ENCODE data around the gene RANBP1.

Gene RANBP1

GRCh38 chr22:20109411-20110358 is 6.2 kb upstream of the RANBP1 start:
- DNase-seq (ENCODE audit: extremely low read depth, insufficient read length): no peak
- peaks cover 61% of the 10 kb centered on the region for H3K36me3 ChIP-seq (ENCODE audit: control insufficient read depth, insufficient read depth, low read length)
- TF ChIP-seq, protein P1, sequence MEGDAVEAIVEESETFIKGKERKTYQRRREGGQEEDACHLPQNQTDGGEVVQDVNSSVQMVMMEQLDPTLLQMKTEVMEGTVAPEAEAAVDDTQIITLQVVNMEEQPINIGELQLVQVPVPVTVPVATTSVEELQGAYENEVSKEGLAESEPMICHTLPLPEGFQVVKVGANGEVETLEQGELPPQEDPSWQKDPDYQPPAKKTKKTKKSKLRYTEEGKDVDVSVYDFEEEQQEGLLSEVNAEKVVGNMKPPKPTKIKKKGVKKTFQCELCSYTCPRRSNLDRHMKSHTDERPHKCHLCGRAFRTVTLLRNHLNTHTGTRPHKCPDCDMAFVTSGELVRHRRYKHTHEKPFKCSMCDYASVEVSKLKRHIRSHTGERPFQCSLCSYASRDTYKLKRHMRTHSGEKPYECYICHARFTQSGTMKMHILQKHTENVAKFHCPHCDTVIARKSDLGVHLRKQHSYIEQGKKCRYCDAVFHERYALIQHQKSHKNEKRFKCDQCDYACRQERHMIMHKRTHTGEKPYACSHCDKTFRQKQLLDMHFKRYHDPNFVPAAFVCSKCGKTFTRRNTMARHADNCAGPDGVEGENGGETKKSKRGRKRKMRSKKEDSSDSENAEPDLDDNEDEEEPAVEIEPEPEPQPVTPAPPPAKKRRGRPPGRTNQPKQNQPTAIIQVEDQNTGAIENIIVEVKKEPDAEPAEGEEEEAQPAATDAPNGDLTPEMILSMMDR (IDR thresholded peaks at IDR 0.05; ENCODE audit: insufficient read depth, low read length, poor library complexity, severe bottlenecking): no peak
- H3K27me3 ChIP-seq (replicated peaks; ENCODE audit: control insufficient read depth, insufficient read depth, low read length): no peaks in the 10 kb centered on the region
- H3K4me3 ChIP-seq (replicated peaks; ENCODE audit: low read depth, low read length): no peak overlapping the region

GRCh38 chr22:20110359-20110985 is 5.4 kb upstream of the RANBP1 start:
- no peaks in the 10 kb centered on the region for H3K27me3 ChIP-seq (replicated peaks; ENCODE audit: control insufficient read depth, insufficient read depth, low read length)
- TF ChIP-seq, protein P1 (IDR thresholded peaks at IDR 0.05; ENCODE audit: insufficient read depth, low read length, poor library complexity, severe bottlenecking): no peak
- peaks cover 57% of the 10 kb centered on the region for H3K36me3 ChIP-seq (ENCODE audit: control insufficient read depth, insufficient read depth, low read length)
- DNase-seq (ENCODE audit: extremely low read depth, insufficient read length): no peak
- no peak overlapping the region for H3K4me3 ChIP-seq (replicated peaks; ENCODE audit: low read depth, low read length)

DNA sequence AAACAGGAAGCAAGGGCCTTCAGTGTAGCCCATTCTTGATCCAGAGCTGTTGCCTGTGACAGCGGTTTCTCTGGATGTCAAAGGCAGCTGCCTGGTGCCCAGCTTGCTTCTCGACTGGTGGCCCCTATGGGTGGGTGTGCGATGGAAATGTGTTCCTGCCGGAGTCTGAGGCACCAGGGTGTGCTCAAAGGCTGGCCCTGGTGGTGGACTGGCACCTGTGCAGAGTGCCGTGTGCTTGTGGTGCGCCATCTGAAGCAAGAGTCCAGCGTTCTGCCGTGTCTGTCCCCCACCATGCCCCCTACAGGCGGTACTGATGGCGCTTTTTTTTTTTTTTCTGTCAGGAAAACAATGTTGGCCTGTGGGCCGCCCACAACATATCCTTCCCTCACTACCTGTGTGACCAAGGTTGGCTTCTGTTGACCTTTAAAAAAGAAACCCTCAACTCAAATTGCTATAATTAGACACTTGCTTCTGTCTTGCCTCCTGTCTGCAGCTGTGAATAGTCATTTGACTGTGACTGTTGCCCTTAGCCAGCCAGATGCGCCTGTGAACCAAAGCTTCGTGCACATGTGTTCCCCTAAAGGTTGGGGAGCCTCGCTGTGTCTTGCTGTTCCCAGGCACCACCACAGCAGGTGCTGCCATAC is 4.7 kb upstream of the RANBP1 start:
- DNase-seq (ENCODE audit: extremely low read depth, insufficient read length): no peak
- peaks cover 52% of the 10 kb centered on the region for H3K36me3 ChIP-seq (ENCODE audit: control insufficient read depth, insufficient read depth, low read length)
- no peaks in the 10 kb centered on the region for H3K27me3 ChIP-seq (replicated peaks; ENCODE audit: control insufficient read depth, insufficient read depth, low read length)
- TF ChIP-seq, protein P1 (IDR thresholded peaks at IDR 0.05; ENCODE audit: insufficient read depth, low read length, poor library complexity, severe bottlenecking): peak; percentile 70
- H3K4me3 ChIP-seq (replicated peaks; ENCODE audit: low read depth, low read length): no peak overlapping the region

DNA sequence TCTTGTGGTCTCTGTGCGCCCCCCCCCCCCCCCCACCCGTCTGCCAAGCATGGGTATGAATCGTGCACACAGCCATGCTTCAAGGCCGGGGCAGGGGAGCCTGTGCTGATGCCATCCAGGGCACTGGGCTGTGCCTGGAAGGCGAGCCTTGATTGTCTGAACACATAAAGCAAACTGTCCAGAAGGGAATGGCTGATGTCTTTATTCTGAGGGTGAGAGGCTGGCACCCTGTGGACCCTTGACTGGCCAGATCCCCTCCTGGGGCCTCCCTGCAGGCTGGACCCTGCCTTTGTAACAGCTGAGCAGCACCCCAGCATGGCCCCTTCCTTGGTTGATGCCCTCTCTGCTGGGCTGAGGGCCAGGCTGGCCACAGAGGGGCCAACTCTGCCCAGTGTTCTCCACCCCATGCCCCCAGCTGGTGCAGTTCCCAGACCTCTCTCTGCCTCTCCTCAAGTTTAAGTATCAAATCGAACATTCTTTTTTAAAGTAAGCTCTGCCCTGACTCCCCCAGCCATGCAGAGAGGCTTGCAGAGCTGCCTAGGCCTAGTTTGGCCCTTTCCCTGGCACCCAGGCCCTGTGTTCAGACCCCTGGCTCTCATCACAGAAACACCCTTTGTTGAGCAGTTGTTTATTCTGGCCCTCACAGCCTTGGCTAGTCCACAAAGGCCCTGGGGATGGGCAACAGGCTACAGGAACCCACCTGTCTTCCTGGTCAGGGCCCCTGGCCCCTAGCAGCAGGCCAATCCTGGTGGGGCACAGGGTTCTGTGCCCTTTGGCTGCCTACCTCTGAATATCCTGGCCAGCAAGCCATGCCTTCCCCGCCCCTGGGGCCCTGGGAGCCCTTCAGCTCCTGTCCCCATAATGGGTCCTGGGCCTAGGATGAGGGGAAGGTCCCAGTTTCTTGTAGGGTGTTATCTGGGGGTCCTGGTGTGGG is 3.9 kb upstream of the RANBP1 start:
- peaks cover 44% of the 10 kb centered on the region for H3K36me3 ChIP-seq (ENCODE audit: control insufficient read depth, insufficient read depth, low read length)
- TF ChIP-seq, protein P1 (IDR thresholded peaks at IDR 0.05; ENCODE audit: insufficient read depth, low read length, poor library complexity, severe bottlenecking): no peak
- no peaks in the 10 kb centered on the region for H3K27me3 ChIP-seq (replicated peaks; ENCODE audit: control insufficient read depth, insufficient read depth, low read length)
- no peak for DNase-seq (ENCODE audit: extremely low read depth, insufficient read length)
- no peak overlapping the region for H3K4me3 ChIP-seq (replicated peaks; ENCODE audit: low read depth, low read length)

All from GM06990 (cell line).